HG03135 (cell line): ENCODE results near the gene SRPK2.
"Not testable (repeated sequence)": the region's sequence is repeated elsewhere in the genome, so short reads cannot be mapped to it uniquely, and the experiment has no call there.

Experiments
- ATAC-seq: cut with Tn5 transposase; IDR thresholded peaks from one replicate; pipeline ENCODE4 v1.9.1; 2021; ENCODE audit warnings: mild to moderate bottlenecking, moderate library complexity; ENCODE audit not compliant: unreplicated experiment

SRPK2 gene

DNA sequence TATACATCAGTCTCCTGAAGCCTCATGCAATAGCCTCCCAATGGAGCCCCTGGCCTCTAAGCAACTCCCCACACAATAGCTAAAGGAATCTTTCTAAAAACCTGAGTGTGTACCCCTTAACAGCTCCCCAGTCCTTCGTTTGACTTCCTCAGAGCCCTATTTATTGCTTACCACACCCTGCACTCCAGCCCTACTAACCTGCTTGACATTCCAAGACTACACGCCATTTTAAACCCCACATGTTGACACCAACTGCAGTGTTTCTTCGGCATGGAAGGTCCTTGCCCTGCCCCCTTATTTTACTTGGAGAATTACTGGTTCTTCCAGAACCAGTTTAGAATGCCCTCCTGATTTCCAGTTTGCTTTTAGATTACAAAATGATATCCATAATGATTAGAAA lies 10.8 kb downstream of the SRPK2 start:
- no peak for ATAC-seq

DNA sequence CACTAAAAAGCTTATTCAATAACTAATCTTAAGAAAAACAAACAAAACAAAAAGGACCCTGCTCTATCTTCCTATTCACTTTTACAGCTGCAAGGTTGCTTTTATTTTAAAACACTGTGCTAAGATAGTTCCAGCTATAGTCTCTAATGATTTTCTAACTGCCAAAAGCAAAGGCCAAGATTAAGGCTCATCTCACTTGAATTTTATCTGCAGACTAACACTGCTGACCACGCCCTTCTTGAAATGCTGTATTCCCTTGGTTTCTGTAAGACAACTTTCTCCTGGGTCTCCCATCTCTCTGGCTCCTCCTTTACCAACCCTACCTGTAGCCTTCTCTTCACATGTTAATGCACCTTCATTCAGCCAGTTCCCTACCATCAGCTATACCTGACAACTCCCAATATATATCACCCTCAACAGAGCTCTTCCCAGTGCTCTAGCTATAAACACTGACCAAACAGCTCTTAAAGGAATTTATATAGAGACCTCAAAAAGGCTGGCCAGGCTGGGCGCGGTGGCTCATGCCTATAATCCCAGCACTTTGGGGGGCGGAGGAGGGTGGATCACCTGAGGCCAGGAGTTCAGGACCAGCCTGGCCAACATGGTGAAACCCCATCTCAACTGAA lies 11.7 kb downstream of the SRPK2 start:
- ATAC-seq: no peak

DNA sequence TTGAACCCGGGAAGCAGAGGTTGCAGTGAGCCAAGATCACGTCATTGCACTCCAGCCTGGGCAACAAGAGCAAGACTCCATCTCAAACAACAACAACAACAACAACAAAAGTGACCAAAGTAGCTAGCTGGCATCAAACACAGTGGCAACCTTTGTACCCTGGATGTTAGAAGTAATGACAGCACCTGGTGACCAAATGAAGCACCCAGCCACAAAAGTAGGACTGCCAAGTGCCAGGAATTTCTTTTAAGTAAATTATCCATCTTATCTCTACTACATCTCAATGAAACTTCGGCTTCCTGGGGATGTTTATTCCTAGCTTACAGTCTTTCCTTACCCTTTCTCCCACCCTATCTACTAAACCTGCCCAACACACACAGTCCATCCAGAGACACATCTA lies 18.8 kb downstream of the SRPK2 start:
- ATAC-seq: no peak

DNA sequence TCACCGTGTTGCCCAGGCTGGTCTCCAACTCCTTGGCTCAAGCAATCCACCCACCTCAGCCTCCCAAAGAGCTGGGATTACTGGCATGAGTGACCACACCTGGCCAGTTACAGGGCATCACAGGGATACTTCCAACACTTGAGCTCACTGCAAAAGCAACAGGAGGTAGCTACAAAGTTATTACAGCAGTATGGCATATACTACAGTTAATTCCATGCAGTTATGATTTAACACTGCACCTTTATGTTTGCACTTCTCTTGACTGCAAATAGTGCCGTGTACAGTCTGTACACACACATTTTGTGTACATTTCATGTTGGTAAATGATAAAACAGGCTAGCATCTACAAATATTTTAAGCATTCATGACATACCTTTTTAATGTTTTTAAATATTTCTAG lies 21.3 kb downstream of the SRPK2 start:
- ATAC-seq: no peak

DNA sequence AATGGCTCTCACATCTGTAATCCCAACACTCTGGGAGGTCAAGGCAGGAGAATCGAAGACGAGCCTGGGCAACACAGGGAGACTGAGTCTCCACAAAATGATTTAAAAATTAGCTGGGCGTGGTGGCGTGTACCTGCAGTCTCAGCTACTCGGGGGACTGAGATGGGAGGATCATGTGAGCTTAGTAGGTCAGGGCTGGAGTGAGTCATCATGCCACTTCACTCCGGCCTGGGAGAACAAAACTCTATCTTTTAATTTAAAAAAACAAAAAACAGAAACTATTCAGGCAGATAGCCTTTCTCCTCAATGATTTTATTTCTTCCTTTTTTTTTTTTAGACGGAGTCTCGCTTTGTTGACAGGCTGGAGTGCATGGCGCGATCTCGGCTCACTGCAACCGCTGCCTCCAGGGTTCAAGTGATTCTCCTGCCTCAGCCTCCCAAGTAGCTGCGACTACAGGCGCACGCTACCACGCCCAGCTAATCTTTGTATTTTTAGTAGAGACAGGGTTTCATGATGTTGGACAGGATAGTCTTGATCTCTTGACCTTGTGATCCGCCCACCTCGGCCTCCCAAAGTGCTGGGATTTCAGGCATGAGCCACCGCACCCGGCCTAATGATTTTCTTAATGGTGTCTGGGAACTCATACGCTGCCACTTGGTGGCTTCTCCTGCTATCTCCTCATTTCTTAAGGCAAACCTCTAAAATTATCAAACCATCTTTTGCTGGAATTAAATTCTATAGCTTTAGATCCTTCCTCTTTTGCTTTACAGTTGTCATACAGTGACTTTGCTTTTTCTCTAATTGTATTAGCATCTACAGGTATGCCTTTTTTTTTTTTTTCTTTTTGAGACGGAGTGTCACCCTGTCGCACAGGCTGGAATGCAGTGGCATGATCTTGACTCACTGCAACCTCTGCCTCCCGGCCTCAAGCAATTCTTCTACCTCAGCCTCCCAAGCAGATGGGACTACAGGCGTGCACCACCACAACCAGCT lies 22.9 kb downstream of the SRPK2 start:
- ATAC-seq: no peak

DNA sequence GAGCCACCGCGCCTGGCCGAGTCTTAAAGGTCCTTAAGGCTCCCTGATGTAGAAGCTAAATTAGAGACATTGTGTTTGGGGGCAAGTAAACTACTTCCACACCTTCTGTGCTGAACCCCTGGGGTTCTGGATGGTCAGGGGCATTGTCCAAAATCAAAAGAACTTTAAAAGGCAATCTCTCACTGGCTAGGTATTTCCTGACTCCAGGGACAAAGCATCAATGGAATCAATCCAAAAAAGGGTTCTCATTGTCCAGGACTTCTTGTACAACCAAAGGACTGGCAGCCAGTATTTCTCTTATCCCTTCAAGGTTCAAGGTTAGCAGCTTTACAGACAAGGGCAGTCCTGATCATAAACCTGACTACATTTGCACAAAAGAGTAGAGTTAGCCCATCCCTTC lies 24.0 kb downstream of the SRPK2 start:
- ATAC-seq: no peak

DNA sequence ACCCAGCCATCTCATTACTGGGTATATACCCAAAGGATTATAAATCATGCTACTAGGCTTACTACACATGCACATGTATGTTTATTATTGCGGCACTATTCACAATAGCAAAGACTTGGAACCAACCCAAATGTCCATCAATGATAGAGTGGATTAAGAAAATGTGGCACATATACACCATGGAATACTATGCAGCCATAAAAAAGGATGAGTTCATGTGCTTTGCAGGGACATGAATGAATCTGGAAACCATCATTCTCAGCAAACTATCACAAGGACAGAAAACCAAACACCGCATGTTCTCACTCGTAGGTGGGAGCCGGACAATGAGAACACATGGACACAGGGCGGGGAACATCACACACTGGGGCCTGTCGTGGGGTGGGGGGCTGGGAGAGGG lies 25.1 kb downstream of the SRPK2 start:
- ATAC-seq: not testable (repeated sequence)

DNA sequence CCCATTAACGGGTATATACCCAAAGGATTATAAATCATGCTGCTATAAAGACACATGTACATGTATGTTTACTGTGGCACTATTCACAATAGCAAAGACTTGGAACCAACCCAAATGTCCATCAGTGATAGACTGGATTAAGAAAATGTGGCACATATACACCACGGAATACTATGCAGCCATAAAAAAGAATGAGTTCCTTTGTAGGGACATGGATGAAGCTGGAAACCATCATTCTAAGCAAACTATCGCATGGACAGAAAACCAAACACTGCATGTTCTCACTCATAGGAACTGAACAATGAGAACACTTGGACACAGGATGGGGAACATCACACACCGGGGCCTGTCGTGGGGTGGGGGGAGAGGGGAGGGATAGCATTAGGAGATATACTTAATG lies 26.0 kb downstream of the SRPK2 start:
- ATAC-seq: not testable (repeated sequence)

DNA sequence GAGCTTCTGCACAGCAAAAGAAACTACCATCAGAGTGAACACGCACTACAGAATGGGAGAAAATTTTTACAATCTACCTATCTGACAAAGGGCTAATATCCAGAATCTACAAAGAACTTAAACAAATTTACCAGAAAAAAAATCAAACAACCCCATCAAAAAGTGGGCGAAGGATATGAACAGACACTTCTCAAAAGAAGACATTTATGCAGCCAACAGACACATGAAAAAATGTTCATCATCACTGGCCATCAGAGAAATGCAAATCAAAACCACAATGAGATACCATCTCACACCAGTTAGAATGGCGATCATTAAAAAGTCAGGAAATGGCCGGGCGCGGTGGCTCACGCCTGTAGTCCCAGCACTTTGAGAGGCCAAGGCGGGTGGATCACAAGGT lies 26.7 kb downstream of the SRPK2 start:
- ATAC-seq: not testable (repeated sequence)

DNA sequence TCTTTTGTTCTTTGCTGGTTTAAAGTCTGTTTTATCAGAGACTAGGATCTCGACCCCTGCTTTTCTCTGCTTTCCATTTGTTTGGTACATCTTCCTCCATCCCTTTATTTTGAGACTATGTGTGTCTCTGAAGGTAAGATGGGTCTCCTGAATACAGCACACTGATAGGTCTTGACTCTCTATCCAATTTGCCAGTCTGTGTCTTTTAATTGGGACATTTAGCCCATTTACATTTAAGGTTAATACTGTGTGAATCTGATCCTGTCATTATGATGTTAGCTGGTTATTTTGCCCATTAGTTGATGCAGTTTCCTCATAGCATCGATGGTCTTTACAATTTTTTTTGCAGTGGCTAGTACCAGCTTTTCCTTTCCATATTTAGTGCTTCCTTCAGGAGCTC lies 28.6 kb downstream of the SRPK2 start:
- not testable (repeated sequence) for ATAC-seq

DNA sequence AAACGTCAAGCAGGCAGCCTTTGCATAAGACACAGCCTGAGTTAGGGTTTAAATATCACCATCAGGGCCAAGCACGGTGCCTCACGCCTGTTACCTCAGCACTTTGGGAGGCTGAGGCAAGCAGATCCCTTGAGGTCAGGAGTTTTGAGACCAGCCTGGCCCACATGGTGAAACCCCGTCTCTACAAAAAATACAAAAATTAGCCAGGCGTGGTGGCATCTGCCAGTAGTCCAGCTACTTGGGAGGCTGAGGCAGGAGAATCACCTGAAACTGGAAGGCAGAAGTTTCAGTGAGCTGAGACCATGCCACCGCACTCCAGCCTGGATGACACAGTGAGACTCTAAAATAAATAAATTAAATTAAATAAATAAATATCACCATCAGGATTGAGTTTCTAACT lies 33.0 kb downstream of the SRPK2 start:
- no peak for ATAC-seq

DNA sequence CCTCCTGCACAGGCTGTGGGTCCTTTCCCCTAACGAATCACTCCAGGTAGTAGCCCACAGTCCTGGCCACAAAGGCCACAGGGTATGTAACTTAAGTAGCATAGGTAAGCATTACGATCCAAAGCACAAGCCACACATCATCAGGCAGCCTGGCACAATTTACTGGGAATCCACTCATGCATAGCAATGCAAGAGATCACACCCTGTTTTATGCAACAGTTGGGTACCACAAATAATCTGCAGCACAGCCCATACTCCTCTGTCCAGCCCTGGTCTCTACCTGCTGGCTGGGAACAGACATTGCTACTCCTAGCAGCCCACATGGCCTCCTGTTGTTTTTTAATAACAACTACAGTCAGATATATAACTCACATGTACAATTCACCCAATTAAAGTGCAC lies 34.3 kb downstream of the SRPK2 start:
- ATAC-seq: no peak

DNA sequence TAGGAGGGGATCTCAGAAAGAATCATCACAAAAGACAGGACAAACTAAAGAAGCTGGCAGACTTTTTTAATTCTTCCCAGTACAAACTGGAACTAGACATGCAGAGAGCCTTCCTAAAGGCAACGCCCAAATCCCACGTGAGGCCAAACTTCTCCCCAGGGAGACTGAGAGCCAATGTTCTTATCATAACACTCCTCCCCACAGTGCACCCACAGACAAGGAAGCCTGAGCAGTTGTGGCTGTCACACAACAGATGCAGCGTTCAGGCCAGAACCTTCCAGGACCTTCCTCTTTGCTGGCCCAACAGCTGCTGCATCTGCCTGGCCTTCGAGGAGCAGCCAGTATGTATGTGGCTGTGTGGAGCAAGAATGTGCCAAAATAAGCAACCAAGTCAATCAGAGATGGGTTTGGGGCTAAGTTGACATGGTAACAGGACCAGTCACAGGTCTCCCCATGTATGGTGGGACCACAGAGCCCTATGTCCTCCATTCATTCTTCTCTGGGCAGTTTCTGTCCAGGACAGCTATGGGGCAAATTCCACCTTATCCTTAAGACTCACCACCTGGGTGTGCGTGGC lies 34.9 kb downstream of the SRPK2 start:
- no peak for ATAC-seq

DNA sequence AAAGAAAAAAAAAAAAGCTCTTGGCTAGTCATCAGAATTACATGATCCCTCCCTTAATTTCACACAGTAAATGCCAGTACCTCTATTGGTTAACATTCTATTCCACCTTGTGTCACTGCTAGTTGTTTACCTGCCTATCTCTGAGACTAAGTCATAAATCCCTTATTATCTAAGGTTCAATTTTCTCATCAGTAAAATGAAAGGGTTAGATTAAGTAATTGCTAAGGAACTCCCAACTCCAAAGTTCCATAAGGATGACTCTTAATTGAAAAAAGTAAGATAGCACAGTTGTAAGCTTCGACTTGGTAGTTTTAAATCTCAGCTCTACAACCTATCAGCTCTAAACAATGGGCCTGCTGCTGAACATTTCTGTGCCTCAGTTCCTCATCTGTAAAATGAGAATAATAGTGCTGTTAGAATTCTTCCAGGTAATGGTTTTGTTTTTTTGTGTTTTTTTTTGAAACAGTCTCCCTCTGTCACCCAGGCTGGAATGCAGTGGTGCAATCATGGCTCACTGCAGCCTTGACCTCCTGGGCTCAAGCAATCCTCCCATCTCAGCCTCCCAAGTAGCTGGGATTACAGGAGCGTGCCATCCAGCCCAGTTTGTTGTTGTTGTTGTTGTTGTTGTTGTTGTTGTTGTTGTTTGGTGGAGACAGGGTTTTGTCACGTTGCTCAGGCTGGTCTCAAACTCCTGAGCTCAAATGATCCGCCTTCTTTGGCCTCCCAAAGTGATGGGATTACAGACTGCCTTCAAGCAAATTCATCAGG lies 35.6 kb downstream of the SRPK2 start:
- ATAC-seq: no peak

DNA sequence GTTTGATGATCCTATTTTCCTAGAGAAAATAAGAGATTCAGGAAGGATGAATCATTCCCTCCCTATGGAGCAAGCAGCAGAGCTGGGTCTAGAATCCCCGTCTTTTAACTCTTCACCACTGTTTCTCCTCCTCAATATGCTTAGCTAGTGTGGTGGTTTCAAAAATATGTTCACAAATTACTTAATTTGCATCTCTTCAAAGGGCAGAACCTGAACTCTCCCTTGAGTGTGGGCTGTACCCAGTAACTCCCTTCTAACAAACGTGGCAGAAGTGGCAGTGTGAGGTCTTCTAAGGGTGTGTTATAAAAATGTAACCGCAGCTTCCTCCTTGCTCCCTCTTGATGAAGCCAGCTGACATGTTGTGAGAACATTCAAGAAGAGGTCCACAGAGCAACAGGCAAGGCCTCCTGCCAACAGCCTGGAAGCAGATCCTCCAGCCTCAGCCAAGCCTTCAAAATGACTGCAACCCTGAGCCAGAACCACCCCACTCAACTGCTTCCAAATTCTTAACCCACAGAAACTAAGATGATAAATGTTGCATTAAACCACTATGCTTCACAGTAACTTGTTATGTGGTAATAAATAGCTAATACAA lies 36.6 kb downstream of the SRPK2 start:
- peak; percentile 75 for ATAC-seq

DNA sequence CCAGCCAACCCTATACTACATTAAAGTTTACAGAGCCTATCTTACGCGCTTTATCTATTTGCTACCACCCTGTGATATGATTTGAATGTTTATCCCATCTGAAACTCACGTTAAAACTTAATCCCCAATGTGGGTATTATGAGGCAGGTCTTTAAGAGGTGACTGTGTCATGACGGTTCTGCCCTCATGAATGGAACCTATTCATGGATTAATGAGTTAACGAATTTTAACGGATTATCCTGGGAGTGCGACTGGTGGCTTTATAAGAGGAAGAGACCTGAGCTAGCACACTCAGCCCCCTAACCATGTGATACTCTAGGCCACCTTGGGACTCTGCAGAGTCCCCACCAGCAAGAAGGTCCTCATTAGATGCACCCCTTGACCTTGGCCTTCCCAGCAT lies 37.8 kb downstream of the SRPK2 start:
- no peak for ATAC-seq

DNA sequence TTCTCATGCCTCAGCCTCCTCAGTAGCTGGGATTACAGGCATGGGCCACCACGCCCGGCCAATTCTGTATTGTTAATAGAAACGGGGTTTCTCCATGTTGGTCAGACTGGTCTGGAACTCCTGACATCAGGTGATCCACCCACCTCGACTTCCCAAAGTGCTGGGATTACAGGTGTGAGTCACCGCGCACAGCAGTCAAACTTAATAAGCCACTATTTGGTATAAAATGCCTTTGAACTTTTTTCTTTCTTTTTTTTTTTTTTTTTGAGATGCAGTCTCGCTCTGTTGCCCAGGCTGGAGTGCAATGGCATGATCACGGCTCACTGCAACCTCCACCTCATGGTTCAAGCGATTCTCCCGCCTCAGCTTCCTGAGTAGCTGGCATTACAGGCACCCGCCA lies 40.5 kb downstream of the SRPK2 start:
- ATAC-seq: not testable (repeated sequence)

DNA sequence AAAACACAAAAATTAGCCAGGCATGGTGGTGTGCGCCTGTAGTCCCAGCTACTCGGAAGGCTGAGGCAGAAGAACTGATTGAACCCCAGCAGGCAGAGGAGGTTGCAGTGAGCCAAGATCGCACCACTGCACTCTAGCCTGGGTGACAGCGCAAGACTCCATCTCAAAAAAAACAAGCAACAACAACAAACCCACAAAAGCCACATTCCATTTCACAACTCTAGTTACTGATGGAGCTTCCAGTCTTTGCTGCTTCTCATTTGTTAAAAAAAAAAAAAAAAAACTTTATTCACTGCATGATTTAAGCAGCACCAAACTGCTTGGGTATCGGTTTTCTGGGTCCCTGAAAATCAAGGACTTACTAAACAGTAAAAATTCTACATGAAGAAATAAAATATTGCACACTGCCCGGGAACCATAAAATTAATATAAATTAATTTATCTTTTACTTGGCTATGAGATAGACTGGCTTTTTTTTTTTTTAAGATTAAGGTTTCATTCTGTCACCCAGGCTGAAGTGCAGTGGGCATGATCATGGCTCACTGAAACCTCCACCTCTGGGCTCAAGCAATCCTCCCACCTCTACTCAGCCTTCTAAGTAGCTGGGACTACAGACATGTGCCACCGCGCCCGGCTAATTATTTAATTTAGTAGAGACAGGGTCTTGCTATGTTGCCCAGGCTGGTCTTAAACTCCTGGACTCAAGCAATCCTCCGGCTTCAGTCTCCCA lies 42.0 kb downstream of the SRPK2 start:
- ATAC-seq: no peak

DNA sequence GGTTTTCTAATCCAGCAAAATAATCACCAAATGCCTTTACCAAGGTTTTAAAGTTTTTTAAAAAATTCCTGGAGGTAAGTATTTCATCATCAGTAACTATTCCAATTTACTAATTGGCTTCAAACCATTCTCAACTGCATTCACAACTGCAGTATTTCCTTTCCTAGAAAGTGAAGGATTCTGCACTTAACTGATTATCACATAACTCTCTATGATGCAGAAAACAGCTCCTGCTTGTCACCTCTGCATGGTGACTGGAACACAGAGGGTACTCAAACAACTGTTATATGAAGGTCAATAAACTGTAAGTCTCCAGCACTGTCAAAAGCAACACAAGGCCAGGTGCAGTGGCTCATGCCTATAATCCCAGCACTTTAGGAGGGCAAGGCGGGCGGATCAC lies 42.6 kb downstream of the SRPK2 start:
- ATAC-seq: no peak

DNA sequence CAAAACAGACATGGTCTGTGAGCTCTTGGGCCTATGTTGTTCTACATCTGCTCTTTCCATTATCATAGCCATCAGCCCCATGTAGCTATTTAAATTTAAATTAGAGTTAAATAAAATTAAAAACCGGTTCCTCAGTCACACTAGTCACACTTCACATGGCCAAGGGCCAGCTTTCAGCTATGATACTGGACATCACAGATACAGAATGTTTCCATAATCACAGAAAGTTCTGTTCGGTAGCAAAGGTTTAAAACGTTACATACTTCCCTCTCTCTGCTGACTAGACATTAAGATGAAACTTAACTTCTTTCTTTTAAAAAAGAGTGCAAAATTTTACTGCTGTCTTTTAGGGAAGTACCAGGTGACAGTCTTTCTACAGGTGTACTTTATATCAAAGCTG lies 43.0 kb downstream of the SRPK2 start:
- no peak for ATAC-seq
